Measurements from ENCODE around the gene SELENOP.
"Not testable (repeated sequence)": the region's sequence is repeated elsewhere in the genome, so short reads cannot be mapped to it uniquely, and the experiment has no call there.

Gene SELENOP

GRCh38 chr5:42825422-42826148 is 13.9 kb upstream of the SELENOP start:
- no peak for DNase-seq (ENCODE audit: extremely low read depth, low read depth)
- TF ChIP-seq, protein P1, sequence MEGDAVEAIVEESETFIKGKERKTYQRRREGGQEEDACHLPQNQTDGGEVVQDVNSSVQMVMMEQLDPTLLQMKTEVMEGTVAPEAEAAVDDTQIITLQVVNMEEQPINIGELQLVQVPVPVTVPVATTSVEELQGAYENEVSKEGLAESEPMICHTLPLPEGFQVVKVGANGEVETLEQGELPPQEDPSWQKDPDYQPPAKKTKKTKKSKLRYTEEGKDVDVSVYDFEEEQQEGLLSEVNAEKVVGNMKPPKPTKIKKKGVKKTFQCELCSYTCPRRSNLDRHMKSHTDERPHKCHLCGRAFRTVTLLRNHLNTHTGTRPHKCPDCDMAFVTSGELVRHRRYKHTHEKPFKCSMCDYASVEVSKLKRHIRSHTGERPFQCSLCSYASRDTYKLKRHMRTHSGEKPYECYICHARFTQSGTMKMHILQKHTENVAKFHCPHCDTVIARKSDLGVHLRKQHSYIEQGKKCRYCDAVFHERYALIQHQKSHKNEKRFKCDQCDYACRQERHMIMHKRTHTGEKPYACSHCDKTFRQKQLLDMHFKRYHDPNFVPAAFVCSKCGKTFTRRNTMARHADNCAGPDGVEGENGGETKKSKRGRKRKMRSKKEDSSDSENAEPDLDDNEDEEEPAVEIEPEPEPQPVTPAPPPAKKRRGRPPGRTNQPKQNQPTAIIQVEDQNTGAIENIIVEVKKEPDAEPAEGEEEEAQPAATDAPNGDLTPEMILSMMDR (IDR thresholded peaks at IDR 0.05; ENCODE audit: low read depth, low read length): no peak

GRCh38 chr5:42824347-42824976 is 12.8 kb upstream of the SELENOP start:
- no peak for DNase-seq (ENCODE audit: extremely low read depth, low read depth)
- TF ChIP-seq, protein P1 (IDR thresholded peaks at IDR 0.05; ENCODE audit: low read depth, low read length): no peak

DNA sequence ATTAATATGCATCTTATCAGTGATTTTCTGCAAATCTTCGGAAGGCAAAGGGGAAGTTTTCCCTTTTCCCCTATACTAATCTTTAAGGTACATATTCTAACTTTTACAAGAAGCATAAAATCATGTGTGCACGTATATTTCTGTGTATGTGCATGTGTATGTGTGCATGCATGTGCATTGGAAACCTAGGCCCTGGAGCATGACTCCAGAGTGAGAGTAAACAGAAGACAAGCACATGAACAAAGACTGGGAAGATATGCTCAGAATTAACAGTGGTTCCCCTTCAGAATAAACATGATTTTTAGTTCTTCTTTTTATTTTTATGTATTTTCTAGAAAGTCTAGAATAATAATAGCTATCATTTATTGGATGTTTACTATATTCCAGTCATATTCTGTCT is 10.9 kb upstream of the SELENOP start:
- TF ChIP-seq, protein P1 (IDR thresholded peaks at IDR 0.05; ENCODE audit: low read depth, low read length): no peak
- no peak for DNase-seq (ENCODE audit: extremely low read depth, low read depth)

GRCh38 chr5:42819745-42820144 is 8.1 kb upstream of the SELENOP start:
- TF ChIP-seq, protein P1 (IDR thresholded peaks at IDR 0.05; ENCODE audit: low read depth, low read length): no peak
- DNase-seq (ENCODE audit: extremely low read depth, low read depth): no peak

GRCh38 chr5:42816546-42816945 is 4.9 kb upstream of the SELENOP start:
- not testable (repeated sequence) for DNase-seq (ENCODE audit: extremely low read depth, low read depth)

DNA sequence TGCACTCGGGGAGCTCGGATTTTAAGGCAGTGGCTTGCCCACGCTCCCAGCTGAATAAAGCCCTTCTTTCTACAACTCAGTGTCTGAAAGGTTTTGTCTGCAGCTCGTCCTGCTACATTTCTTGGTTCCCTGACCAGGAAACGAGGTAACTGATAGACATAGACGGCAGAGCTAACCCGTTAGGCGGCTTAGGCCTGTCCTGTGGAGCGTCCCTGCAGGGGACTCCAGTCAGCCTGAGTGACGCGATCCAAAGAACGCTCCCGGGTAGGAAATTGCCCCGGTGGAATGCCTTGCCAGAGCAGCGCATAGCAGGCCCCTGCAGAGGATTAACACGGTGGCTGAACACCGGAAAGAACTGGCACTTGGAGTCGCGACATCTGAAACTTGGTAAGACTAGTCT is 1.8 kb upstream of the SELENOP start:
- TF ChIP-seq, protein P1 (IDR thresholded peaks at IDR 0.05; ENCODE audit: low read depth, low read length): no peak
- no peak for DNase-seq (ENCODE audit: extremely low read depth, low read depth)

GRCh38 chr5:42812620-42813019 is 928 bp upstream of the SELENOP start:
- DNase-seq (ENCODE audit: extremely low read depth, low read depth): no peak
- TF ChIP-seq, protein P1 (IDR thresholded peaks at IDR 0.05; ENCODE audit: low read depth, low read length): no peak
